ENCODE data around the gene EDEM2.

DNA sequence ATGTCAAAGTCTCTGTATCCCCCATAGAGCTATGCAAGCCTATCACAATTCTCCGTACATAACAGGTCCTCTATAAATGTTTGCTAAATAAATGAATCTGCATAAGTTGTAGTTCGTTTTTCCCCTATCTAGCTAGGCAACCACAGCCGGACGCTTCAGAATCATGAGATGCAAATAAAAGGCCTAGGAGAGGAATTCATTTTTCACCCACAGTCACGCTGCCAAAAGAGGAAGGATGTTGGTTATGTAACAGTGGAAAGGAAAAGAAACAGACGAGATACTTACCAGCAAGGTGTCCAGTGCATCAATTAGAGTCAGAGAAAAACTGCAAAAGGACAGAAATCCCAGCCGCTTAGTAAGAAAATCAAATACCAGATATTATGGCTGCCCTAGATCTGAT is 2.4 kb downstream of the EDEM2 start:
- TF ChIP-seq, protein P1, sequence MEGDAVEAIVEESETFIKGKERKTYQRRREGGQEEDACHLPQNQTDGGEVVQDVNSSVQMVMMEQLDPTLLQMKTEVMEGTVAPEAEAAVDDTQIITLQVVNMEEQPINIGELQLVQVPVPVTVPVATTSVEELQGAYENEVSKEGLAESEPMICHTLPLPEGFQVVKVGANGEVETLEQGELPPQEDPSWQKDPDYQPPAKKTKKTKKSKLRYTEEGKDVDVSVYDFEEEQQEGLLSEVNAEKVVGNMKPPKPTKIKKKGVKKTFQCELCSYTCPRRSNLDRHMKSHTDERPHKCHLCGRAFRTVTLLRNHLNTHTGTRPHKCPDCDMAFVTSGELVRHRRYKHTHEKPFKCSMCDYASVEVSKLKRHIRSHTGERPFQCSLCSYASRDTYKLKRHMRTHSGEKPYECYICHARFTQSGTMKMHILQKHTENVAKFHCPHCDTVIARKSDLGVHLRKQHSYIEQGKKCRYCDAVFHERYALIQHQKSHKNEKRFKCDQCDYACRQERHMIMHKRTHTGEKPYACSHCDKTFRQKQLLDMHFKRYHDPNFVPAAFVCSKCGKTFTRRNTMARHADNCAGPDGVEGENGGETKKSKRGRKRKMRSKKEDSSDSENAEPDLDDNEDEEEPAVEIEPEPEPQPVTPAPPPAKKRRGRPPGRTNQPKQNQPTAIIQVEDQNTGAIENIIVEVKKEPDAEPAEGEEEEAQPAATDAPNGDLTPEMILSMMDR (IDR thresholded peaks at IDR 0.05): no peak
- no peak for TF ChIP-seq POLR2A (IDR thresholded peaks at IDR 0.05)
- no peak for TF ChIP-seq EP300 (IDR thresholded peaks at IDR 0.05)

Measured in ovary (tissue), 3 donors.